ENCODE data around the gene VAV1.
"Not testable (repeated sequence)": the region's sequence is repeated elsewhere in the genome, so short reads cannot be mapped to it uniquely, and the experiment has no call there.

Gene VAV1

GRCh38 chr19:6737873-6738786 is 34.4 kb upstream of the VAV1 start:
- DNase-seq: peak; percentile 49

GRCh38 chr19:6738787-6739389 is 33.6 kb upstream of the VAV1 start:
- peak; percentile 38 for DNase-seq

GRCh38 chr19:6739390-6739882 is 33.1 kb upstream of the VAV1 start, which contains the start of gene TRIP10:
Gene TRIP10, plus strand, starts transcription at chr19:6739680. Its CDS starts 82 bp downstream, at chr19:6739762.
- DNase-seq: peak; percentile 76

DNA sequence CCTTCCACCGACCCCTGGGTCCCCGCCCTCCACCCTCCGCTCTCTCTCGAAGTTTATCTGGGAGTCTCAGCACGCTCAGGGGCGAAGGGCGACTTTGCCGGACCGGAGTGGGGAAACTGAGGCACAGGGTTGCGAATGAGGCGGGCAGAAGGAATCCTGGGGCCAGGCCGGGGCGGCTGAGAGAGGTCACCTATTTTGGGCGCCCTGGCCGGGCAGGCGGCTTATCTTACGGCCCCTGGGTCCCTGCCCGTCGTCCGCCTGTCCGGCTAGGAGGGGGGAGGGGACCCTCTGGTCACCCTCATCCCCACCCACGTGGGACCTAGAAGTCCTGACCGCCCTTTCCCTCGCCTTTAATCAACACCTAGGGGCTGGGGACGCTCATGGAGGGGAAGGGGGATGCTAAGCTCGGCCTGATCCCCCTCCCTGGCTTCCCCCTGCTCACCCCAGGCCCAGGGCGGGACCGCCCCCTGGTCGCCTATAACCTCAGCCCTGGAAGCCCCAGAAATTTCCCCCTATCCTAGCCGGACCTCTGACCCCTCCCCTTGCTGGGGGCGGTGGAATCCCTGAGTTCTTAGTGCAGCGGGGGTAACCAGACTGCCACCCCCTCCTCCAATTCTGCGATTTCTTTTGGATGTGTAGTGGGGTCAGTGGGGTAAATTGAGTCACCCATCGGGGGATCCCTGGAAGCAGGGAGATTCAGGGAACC is 32.5 kb upstream of the VAV1 start:
- no peak for DNase-seq

DNA sequence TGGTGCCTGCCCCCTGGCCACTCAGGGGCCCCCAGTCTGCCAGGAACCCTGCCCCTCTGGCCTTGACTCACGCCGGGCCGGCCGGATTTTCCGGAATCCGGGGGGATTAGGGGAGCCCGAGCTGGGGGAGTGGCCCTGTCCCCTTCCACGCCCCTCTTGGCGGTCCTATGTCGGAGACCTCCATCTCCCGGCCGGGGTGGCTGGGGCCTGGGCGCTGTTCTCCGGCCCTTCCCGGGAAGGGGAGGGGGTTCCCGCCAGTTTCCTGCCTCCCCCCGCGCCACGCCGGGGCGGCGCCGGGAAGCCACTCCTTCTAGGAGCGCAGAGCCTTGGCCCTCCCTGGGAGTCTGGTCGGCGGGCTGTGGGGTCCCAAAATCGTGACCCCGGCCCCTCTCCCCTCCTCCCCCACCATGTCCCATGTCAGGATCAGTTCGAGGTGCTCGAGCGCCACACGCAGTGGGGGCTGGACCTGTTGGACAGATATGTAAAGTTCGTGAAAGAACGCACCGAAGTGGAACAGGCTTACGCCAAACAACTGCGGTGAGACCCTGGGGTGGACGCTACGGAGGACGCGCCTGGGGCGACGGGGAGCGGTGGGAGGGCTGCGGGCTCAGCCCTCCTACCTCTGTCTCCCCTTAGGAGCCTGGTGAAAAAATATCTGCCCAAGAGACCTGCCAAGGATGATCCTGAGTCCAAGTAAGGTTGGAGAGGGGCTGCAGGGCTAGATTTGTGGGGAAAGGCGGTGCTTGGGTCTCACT is 31.7 kb upstream of the VAV1 start:
- no peak for DNase-seq

GRCh38 chr19:6743066-6743465 is 29.4 kb upstream of the VAV1 start:
- DNase-seq: no peak

DNA sequence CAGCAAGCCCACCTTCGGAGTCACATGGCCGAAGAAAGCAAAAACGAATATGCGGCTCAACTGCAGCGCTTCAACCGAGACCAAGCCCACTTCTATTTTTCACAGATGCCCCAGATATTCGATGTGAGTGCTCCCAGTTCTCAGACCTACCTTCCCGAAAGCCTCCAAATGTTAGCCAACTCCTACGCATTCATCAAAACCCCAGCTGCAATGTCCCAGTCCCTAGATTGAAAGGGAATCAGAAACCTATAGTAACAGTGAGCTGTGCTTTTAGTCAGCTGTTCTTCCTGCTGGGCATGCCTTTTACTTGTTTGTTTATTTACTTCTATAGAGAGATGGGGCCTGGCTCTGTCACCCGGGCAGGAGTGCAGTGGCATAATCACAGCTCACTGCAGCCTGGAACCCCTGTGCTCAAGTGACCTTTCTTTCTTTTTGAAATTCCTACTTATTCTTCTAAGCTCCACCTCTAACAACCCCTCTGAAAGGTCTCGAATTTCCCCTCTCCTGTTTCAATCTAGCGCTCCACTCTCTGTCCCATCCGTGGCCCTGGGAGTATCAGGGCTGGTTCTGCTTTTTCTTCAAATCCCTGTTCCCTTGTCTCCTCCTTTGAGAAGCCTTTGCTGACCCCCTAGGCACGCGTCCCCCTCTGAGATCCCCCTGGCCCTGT is 28.7 kb upstream of the VAV1 start:
- no peak for DNase-seq

DNA sequence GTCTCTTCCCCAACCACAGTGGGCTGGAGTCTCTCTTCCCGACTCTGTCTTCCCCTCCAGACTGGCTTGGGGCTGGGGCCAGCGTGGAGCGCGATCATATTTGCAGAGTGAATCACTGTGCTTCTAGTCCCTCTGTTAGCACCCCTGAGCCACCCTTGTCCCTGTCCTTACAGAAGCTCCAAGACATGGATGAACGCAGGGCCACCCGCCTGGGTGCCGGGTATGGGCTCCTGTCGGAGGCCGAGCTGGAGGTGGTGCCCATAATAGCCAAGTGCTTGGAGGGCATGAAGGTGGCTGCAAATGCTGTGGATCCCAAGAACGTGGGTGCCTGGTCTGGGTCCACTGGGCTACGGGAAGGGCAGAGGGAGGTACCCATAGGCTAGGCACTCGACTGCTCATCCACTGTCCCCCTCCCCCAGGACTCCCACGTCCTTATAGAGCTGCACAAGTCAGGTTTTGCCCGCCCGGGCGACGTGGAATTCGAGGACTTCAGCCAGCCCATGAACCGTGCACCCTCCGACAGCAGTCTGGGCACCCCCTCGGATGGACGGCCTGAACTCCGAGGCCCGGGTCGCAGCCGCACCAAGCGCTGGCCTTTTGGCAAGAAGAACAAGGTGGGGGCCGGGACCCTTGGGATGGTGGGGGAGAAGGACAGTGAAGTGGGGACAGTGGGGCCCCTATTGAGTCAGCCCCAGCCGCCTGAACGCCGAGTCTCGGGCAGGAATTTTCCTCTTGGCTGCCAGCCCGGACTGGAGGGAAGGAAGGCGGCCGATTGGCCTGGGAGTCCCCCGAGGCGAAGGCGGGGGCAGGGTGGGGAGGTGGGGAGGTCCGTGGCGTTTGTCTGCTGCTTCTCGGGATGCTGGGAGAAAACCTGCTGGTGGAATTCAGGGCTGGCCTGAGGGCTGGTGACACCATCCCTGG is 27.9 kb upstream of the VAV1 start:
- DNase-seq: no peak

- no peak for DNase-seq
These were observed 26.5 kb upstream of the VAV1 start for GRCh38 chr19:6745965-6746364.

GRCh38 chr19:6748543-6748942 is 24.0 kb upstream of the VAV1 start:
- DNase-seq: not testable (repeated sequence)

DNA sequence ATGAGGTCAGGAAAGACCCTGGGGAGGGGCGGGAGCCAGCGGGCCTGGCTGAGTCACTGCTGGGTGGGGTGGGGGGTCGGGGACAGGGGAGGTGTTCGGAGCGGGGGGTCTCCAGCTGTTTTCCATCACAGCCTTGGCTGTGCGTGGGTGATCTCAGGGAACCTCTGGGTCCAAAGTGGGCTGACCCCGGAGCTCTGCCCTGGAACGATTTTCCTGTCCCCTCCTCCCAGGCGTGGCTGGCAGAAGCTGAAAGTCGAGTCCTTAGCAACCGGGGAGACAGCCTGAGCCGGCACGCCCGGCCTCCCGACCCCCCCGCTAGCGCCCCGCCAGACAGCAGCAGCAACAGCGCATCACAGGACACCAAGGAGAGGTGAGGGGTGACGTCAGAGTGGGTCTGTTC is 22.4 kb upstream of the VAV1 start:
- no peak for DNase-seq

GRCh38 chr19:6751189-6751588 is 21.3 kb upstream of the VAV1 start:
- no peak for DNase-seq

GRCh38 chr19:6752256-6753177 is 20.0 kb upstream of the VAV1 start:
- no peak for DNase-seq

- peak; percentile 74 for DNase-seq
These were observed 19.1 kb upstream of the VAV1 start for GRCh38 chr19:6753178-6754031.

DNA sequence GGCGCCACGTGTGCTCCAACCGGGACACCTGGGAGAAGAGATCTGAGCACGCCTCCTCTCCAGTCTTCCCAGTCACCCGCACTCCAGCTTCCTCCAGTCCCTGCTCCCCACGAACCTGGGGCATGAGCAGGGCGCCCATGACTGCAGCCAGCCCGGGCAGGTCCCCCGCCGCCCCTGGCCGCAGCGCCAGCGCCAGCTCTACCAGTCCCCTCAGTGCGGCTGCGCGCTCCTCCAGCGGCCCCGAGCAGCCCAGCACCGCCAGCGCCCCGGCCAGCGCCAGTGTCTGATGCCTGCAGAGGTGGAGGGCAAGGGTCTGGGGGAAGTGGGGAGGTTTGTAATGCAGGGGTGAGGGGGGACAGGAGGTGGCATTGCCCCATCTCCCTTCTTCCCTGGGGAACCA is 18.4 kb upstream of the VAV1 start:
- no peak for DNase-seq

GRCh38 chr19:6754653-6755463 is 17.6 kb upstream of the VAV1 start:
- no peak for DNase-seq

DNA sequence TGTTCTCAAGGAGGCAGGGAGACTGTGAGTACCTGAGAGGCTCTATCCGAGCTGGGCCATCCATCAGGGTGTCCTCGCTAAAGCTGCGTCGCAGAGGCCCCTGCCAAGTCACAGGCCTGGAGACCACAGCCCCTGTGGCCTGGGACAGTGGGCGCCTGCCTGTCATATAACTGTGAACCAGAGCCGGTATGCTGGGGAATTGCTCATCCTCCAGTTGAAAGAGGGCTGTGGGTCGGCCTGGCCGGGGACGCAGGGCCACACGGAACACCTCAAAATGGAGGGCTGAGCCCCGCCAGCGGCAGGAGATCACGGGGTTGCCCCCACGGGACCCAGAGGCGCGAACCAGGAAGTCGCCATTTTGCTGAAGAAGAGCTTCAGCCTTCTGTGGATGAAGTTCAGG is 11.9 kb upstream of the VAV1 start:
- DNase-seq: no peak
